ENCODE results near the gene NAGPA.

- TF ChIP-seq POLR2A (IDR thresholded peaks at IDR 0.05; ENCODE audit: low read length) (no peak), GATA1 (IDR thresholded peaks at IDR 0.05; ENCODE audit: low read depth, low read length) (no peak)
Measured at GRCh38 chr16:5062051-5062450, 28.3 kb upstream of the NAGPA start.

All from erythroblast (primary cell).